Upper lobe of right lung (tissue), 1 donor: Measurements from ENCODE around the gene UNC93A. TPM values are rescaled to one million over a fixed set of nuclear protein-coding genes. Genes with fewer than 3 reads are reported as not detected.
A peak's percentile ranks its signal among the peaks of the same experiment; 100 is the strongest.
"Not testable (repeated sequence)": the region's sequence is repeated elsewhere in the genome, so short reads cannot be mapped to it uniquely, and the experiment has no call there.

Experiments
- ATAC-seq: fragments of 200-7000 bp; cut with Tn5 transposase; one replicate; pipeline ENCODE4 v1.9.1; 2020; ENCODE audit warnings: mild to moderate bottlenecking, moderate library complexity
- DNase-seq: peaks from one replicate; pipeline ENCODE4 v3.0.0-alpha.2; 2020
- H3K27ac ChIP-seq: fragments of 200-600 bp; one replicate; pipeline ENCODE4 v1.8.0; 2022
- H3K27me3 ChIP-seq: fragments of 200-600 bp; one replicate; pipeline ENCODE4 v1.8.0; 2022; ENCODE audit warnings: mild to moderate bottlenecking
- H3K36me3 ChIP-seq: fragments of 200-600 bp; one replicate; pipeline ENCODE4 v1.8.0; 2022
- H3K4me1 ChIP-seq: fragments of 200-600 bp; one replicate; pipeline ENCODE4 v1.8.0; 2022
- H3K4me3 ChIP-seq: fragments of 200-600 bp; one replicate; pipeline ENCODE4 v1.8.0; 2022; ENCODE audit warnings: mild to moderate bottlenecking
- H3K9me3 ChIP-seq: fragments of 200-600 bp; one replicate; pipeline ENCODE4 v1.8.0; 2022
- intact Hi-C: fragments of 100-400 bp; cut with DNase I; formaldehyde crosslinking; loops from one replicate; pipeline ENCODE4 v1.11.0; 2022
- total RNA-seq: library from RNA; stranded (reverse); fragmentation: NEBNext Ultra II Directional; extraction: Animal tissue kit (Norgen Biotek cat#: 25700); gene quantifications from one replicate; pipeline ENCODE4 v1.2.1, GENCODE V29; 2021
- TF ChIP-seq, protein P1 (sequence below): fragments of 200-600 bp; IDR thresholded peaks from one replicate; pipeline ENCODE4 v1.8.0; 2022; ENCODE audit warnings: antibody characterized with exemption
- donor health status: DM: no; HTN: yes; CAD: no; lungs with severe emphysema.

Gene UNC93A
- total RNA-seq, 1 donor from 2014 or later, result not detected

DNA sequence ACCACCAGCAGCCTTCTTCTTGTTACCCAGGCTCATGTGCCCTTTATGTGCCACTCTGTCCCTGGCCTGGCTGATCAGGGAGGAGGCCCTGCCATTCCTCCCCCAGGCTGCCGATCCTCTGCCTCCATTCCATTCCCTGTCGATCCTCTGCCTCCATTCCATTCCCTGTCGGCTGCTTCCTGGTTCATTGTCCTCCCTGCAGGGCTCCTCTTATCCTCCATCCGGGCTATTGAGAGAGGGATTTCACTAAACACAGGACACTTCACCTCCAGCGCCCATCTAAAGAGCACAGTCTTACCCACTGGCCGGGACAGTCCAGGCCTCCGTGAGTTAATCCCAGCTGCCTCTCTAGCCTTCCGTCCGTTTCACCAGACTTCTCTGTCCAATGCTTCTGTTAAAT lies 26.1 kb downstream of the UNC93A start:
- DNase-seq (no peak), ATAC-seq (no peak)
- intact Hi-C loops, result no loop called here
- Histone ChIP-seq H3K27me3 (no peaks in the 10 kb centered on the region), H3K9me3 (no peaks in the 10 kb centered on the region), H3K4me1 (no peaks in the 10 kb centered on the region), H3K4me3 (no peak overlapping the region), H3K27ac (no peak overlapping the region), H3K36me3 (no peaks in the 10 kb centered on the region)
- TF ChIP-seq, protein P1, sequence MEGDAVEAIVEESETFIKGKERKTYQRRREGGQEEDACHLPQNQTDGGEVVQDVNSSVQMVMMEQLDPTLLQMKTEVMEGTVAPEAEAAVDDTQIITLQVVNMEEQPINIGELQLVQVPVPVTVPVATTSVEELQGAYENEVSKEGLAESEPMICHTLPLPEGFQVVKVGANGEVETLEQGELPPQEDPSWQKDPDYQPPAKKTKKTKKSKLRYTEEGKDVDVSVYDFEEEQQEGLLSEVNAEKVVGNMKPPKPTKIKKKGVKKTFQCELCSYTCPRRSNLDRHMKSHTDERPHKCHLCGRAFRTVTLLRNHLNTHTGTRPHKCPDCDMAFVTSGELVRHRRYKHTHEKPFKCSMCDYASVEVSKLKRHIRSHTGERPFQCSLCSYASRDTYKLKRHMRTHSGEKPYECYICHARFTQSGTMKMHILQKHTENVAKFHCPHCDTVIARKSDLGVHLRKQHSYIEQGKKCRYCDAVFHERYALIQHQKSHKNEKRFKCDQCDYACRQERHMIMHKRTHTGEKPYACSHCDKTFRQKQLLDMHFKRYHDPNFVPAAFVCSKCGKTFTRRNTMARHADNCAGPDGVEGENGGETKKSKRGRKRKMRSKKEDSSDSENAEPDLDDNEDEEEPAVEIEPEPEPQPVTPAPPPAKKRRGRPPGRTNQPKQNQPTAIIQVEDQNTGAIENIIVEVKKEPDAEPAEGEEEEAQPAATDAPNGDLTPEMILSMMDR, result no peak

DNA sequence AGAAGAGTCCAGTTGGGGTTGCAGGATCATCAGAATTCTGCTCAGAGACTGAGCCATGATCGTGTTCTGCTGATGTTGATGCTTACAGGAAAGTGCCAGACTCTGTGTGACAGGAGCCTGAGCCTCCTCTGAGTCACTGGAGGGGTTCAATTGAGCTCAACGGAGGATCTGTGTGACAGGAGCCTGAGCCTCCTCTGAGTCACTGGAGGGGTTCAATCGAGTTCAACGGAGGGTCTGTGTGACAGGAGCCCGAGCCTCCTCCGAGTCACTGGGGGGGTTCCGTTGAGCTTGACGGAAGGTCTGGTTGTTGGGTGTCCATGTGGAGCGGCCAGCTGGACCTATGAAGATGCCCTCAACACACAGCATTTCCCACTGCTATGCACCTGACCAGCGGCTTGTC lies 27.2 kb downstream of the UNC93A start:
- H3K4me1 ChIP-seq, intact Hi-C loops, DNase-seq, H3K36me3 ChIP-seq, H3K9me3 ChIP-seq, ATAC-seq, H3K4me3 ChIP-seq, H3K27me3 ChIP-seq, H3K27ac ChIP-seq: not testable (repeated sequence)

- H3K27ac ChIP-seq, H3K9me3 ChIP-seq, intact Hi-C loops, H3K36me3 ChIP-seq, DNase-seq, H3K27me3 ChIP-seq, ATAC-seq, H3K4me3 ChIP-seq, H3K4me1 ChIP-seq: not testable (repeated sequence)
Measured at GRCh38 chr6:167318856-167319255, 27.7 kb downstream of the UNC93A start.

DNA sequence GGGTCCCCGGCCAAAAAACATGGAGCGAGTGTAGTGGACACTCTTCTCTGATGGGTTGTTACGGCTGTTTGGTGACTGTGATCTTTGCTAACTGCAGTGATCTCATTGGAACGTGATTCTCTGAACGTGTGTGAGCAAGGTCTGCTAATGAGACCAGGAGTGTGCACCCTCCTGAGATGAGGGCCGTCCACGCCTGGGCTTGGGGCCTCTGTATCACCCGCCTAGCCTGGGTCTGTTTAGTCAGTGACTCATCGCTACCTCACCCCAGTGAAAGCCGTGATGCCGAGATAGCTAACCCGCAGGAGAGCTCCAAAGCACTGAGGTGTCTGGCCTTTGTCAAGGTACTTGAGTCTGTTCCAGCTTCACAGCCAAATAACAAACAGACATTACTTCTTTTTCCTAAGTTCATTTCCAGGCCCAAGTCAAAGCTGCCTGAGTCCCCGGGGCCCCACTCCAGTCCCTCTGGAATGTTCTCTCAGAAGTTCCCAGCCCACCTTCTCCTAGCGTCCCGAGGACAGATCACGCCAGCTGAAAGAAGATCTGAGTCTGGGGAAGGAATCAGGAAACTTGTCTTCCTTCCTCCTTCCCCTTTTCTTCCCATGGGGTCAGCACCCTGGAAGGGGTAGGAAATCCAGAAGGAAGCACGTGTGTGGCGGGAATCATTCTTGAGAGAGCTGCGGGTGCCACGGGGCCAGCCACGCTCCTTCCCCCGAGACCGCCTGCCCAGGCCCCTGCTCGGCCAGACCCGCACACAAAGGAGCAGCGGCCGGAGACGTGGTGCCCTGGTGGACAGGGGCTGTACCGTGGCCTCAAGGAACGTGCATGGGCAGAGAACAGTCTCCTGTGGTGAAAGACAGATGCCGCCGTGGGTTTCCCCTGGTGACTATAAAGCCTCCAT lies 29.0 kb downstream of the UNC93A start:
- DNase-seq, H3K4me3 ChIP-seq, intact Hi-C loops, H3K9me3 ChIP-seq, H3K4me1 ChIP-seq, H3K36me3 ChIP-seq, H3K27me3 ChIP-seq, H3K27ac ChIP-seq: not testable (repeated sequence)
- ATAC-seq, result peak; percentile 66

DNA sequence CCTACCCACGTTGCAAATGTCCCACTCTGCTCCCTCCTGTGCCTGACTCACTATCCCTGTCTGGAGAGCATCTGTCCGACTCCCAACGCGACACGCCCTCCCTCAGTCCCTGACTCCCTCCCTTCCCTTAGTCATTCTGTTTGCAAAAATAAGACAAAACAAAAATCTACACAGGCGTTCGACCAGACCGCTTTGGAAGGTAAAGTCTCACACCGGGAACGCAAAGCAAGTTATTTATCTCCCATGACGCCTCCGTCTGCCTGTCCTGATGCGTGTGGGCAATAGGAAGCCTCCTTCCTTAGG lies 29.6 kb downstream of the UNC93A start:
- ATAC-seq, H3K4me3 ChIP-seq, intact Hi-C loops, H3K27ac ChIP-seq, H3K27me3 ChIP-seq, H3K4me1 ChIP-seq, H3K9me3 ChIP-seq, DNase-seq, H3K36me3 ChIP-seq: not testable (repeated sequence)

GRCh38 chr6:167321185-167321584 lies 30.1 kb downstream of the UNC93A start:
- intact Hi-C loops, H3K27me3 ChIP-seq, H3K9me3 ChIP-seq, H3K36me3 ChIP-seq, H3K27ac ChIP-seq, H3K4me3 ChIP-seq, DNase-seq, ATAC-seq, H3K4me1 ChIP-seq: not testable (repeated sequence)

DNA sequence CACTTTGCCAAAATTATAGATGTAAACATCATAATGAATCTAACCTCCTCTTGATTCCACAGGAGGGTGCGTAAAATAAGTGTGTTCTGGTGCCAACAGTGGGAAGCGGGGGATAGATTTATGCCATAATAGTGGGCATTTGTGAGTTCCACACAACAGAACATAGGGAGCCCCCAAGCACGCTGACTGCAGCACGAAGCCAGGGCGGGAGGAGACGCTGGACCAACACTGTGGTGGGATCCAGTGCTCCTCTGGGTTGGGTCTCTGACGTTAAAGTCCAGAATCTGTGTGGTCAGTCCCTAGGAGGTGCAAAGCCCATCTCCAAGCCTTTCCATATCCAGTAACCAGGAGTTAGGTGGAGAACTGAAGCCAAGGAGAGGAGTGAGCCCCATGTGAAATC lies 32.0 kb downstream of the UNC93A start:
- Histone ChIP-seq H3K4me1 (no peaks in the 10 kb centered on the region), H3K9me3 (no peaks in the 10 kb centered on the region), H3K36me3 (no peaks in the 10 kb centered on the region), H3K27ac (no peak overlapping the region), H3K4me3 (no peak overlapping the region), H3K27me3 (no peaks in the 10 kb centered on the region)
- no peak for DNase-seq
- TF ChIP-seq, protein P1, result no peak
- ATAC-seq, result no peak
- intact Hi-C loops, result no loop called here

DNA sequence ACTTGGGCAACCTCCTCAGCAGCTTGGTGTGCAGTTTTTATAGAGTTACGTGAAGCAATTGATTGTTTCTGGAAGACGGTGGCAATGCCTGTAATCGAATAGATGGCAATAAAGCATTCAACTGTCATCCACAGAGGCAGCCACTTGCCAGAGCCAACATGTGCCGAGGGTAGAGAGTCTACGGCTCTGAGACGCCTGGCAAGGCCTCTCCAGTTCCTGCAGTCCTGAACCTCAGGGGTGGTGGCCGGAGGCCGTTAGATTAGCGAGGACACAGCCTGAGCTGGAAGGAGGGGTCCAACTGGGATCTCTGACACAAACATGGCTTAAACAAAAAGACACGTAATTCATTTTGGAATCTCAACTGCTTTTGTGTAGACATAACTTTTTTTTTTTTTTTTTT lies 33.0 kb downstream of the UNC93A start:
- Histone ChIP-seq H3K4me1 (no peaks in the 10 kb centered on the region), H3K27ac (no peak overlapping the region), H3K9me3 (no peaks in the 10 kb centered on the region), H3K27me3 (no peaks in the 10 kb centered on the region), H3K4me3 (no peak overlapping the region), H3K36me3 (no peaks in the 10 kb centered on the region)
- intact Hi-C loops, result no loop called here
- DNase-seq (no peak), ATAC-seq (no peak)
- TF ChIP-seq, protein P1, result no peak
